Endothelial cell (in vitro differentiated cells): Measurements from ENCODE around the gene RGS5. TPM values are rescaled to one million over a fixed set of nuclear protein-coding genes. Genes with fewer than 3 reads are reported as not detected.
"Not testable (repeated sequence)": the region's sequence is repeated elsewhere in the genome, so short reads cannot be mapped to it uniquely, and the experiment has no call there.

Experiments
- DNase-seq: peaks from one replicate; pipeline ENCODE4 v3.0.0; 2021; ENCODE audit warnings: low spot score
- H3K27ac Mint-ChIP-seq: one replicate; pipeline ENCODE4 v1.8.0; 2021; ENCODE audit warnings: mixed read lengths, inconsistent platforms; ENCODE audit not compliant: unreplicated experiment
- H3K27me3 Mint-ChIP-seq: one replicate; pipeline ENCODE4 v1.8.0; 2021; ENCODE audit warnings: mild to moderate bottlenecking, moderate library complexity, mixed read lengths, inconsistent platforms; ENCODE audit not compliant: unreplicated experiment
- H3K36me3 Mint-ChIP-seq: one replicate; pipeline ENCODE4 v1.8.0; 2021; ENCODE audit warnings: mild to moderate bottlenecking, low read depth, mixed read lengths, inconsistent platforms; ENCODE audit not compliant: unreplicated experiment
- H3K4me1 Mint-ChIP-seq: one replicate; pipeline ENCODE4 v1.8.0; 2021; ENCODE audit warnings: mild to moderate bottlenecking, mixed read lengths, inconsistent platforms; ENCODE audit not compliant: unreplicated experiment
- H3K4me3 Mint-ChIP-seq: one replicate; pipeline ENCODE4 v1.8.0; 2021; ENCODE audit warnings: mild to moderate bottlenecking, mixed read lengths, inconsistent platforms; ENCODE audit not compliant: unreplicated experiment
- H3K9me3 Mint-ChIP-seq: one replicate; pipeline ENCODE4 v1.8.0; 2021; ENCODE audit warnings: mixed read lengths, inconsistent platforms; ENCODE audit not compliant: unreplicated experiment
- CTCF ChIP-seq: fragments of 200-600 bp; sonication (generic); IDR thresholded peaks from one replicate; pipeline ENCODE4 v1.5.0; 2021; ENCODE audit warnings: antibody characterized with exemption; ENCODE audit not compliant: unreplicated experiment
- total RNA-seq: library from RNA; stranded (reverse); fragmentation: NEBNext Ultra II Directional; extraction: Animal tissue kit (Norgen Biotek cat#: 25700); gene quantifications from one replicate; pipeline ENCODE4 v1.2.1, GENCODE V29; 2021; ENCODE audit not compliant: unreplicated experiment

Gene RGS5
- total RNA-seq, 1 donor from 2014 or later: 581 TPM

GRCh38 chr1:163240705-163241104, 38.0 kb upstream of the RGS5 start:
- TF ChIP-seq CTCF: no peak
- Mint-ChIP-seq H3K27me3 (no peaks in the 10 kb centered on the region), H3K27ac (no peak overlapping the region), H3K36me3 (no peaks in the 10 kb centered on the region), H3K4me1 (no peaks in the 10 kb centered on the region), H3K4me3 (no peak overlapping the region), H3K9me3 (no peaks in the 10 kb centered on the region)
- DNase-seq: no peak

GRCh38 chr1:163233643-163234042, 30.9 kb upstream of the RGS5 start:
- peaks cover 16% of the 10 kb centered on the region for H3K4me1 Mint-ChIP-seq
- H3K9me3 Mint-ChIP-seq, DNase-seq, H3K27me3 Mint-ChIP-seq, H3K36me3 Mint-ChIP-seq, H3K4me3 Mint-ChIP-seq: not testable (repeated sequence)
- H3K27ac Mint-ChIP-seq: peak overlapping the region; percentile 69

GRCh38 chr1:163231385-163231784, 28.7 kb upstream of the RGS5 start:
- Mint-ChIP-seq H3K4me1 (peaks cover 16% of the 10 kb centered on the region), H3K4me3 (no peak overlapping the region), H3K27ac (no peak overlapping the region)

GRCh38 chr1:163230827-163231226, 28.1 kb upstream of the RGS5 start:
- Mint-ChIP-seq H3K27me3 (no peaks in the 10 kb centered on the region), H3K27ac (no peak overlapping the region), H3K9me3 (peaks cover 8% of the 10 kb centered on the region), H3K4me3 (no peak overlapping the region), H3K36me3 (peaks cover 6% of the 10 kb centered on the region), H3K4me1 (peaks cover 16% of the 10 kb centered on the region)
- no peak for DNase-seq
- no peak for TF ChIP-seq CTCF

More at GRCh38 chr1:163231385-163231784, 28.7 kb upstream of the RGS5 start:
- Mint-ChIP-seq H3K9me3 (peaks cover 8% of the 10 kb centered on the region), H3K27me3 (no peaks in the 10 kb centered on the region), H3K36me3 (peaks cover 6% of the 10 kb centered on the region)
- TF ChIP-seq CTCF: no peak
- DNase-seq: no peak

- not testable (repeated sequence) for H3K36me3 Mint-ChIP-seq, H3K27ac Mint-ChIP-seq, H3K9me3 Mint-ChIP-seq, H3K4me3 Mint-ChIP-seq, H3K27me3 Mint-ChIP-seq, H3K4me1 Mint-ChIP-seq, DNase-seq
Observed at GRCh38 chr1:163228271-163228670, 25.6 kb upstream of the RGS5 start.

GRCh38 chr1:163227126-163227525, 24.4 kb upstream of the RGS5 start:
- no peak overlapping the region for H3K27ac Mint-ChIP-seq
- peaks cover 6% of the 10 kb centered on the region for H3K36me3 Mint-ChIP-seq
- no peak for TF ChIP-seq CTCF
- H3K9me3 Mint-ChIP-seq: peaks cover 8% of the 10 kb centered on the region
- no peak overlapping the region for H3K4me3 Mint-ChIP-seq
- no peaks in the 10 kb centered on the region for H3K27me3 Mint-ChIP-seq
- no peak for DNase-seq
- H3K4me1 Mint-ChIP-seq: peaks cover 6% of the 10 kb centered on the region
